SKM-1 treated with dmso at 0.1 percent for 144 hours (cell line): ENCODE measurements around the gene GSTO2.

Source experiments
- DNase-seq: peaks from one replicate; lab custom pipeline; 2025; ENCODE audit not compliant: unreplicated experiment; lab: John Stamatoyannopoulos, UW

GSTO2 gene

DNA sequence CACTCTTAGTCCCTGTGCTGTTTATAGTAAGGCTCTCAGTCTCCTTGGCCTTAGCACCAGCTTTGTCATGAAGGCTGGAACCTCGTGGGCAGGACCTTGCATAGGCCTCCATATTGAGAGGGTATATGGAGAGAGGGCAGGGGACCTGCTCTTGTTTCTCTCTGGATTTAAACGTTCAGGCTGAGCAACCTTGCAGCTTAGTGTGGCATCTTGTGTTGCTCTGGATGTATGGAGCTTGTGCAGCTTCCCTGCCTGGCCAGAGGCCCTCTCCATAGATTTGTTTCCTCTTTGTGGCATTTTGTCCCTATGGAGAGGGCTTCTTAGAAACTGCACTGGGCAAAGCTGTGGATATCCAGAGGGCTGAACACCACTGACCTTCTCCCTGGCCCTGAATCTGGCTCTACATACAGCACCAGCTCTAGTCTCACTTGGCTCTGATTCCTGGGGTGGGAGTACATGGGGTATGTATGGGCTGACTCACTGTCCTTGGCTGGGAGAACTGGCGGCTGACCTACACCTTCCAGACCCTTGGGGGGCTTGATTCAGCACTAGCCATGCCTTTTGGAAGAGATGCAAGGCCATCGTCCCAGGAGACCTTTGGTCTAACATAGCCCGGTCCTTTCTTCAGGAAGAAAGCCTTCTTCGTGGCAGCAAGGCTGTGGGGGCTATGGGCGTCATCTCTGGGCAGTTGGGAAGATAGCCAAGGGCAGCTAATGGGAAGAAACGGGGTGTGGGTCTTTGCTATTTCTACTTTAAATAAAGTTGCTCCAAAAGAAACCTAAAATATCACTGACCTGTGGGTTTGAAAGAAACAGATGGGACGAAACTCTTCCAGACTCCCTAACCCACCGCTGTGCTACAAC lies 38.8 kb downstream of the GSTO2 start:
- DNase-seq = no peak

DNA sequence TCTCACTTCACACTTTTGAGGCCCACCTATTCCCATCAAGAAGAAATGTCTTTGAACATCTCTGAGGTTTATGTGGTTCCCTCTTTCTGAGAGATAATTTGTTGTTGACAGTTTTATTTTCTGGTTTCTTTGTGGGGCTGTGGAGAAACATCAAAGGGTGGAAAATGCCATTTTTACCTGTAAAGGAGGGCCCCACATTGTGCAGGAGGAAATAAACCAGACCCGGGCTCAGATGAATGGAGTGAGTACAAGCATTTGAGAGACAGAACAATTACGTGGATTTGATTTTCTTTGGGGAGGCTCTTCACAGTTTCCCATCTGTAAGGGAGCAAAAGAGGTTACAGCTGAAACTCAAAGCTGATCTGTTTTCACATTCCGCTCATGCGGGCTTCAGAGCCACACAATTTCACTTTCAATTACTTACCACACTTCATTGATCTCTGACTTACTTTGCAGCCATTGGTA lies 39.5 kb downstream of the GSTO2 start:
- DNase-seq = no peak

DNA sequence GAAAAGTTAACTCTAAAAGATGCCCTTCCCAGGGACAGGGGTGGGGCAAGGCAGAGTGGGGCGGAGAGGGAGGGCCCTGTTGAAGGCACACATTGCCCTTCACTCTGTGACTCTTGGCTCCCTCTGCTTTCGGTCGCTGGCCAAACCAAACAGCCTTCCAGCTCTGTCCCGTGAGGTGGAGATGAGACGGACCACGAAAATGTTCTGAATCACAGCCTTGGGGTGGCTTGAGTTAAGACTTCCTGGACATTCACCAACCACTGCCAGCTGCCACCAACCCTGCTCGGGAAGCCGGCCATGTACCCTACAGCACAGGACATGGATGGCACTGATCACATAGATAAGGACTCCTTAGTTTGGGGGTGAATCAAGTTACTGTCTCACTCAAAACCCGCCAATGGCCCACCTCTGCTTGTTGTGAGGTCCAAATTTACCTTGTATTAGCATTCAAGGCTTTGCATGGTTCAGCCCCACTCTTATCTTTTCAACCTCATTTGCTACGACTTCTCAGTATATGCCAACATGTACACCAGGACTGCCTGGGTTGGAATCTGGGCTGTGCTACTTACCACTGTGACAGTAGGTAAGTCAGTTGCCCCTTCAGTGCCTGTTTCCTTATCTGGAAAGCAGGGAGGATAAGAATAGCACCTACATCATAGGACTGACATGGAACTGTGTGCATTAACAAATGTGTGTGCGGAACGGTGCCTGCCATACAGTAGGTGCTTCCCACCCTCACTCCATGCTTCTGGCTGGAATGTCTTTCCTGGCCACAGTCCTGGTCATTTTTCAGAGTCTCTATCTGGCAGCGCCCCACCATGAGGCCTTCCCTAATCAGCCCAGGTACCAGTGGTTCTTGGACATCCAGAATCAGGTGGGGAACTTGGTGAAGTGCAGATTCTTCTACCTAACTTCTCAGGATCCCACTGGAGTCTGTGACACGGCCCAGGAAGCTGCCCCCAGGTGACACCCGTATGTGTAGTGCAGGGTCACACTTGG lies 41.3 kb downstream of the GSTO2 start:
- DNase-seq = no peak

DNA sequence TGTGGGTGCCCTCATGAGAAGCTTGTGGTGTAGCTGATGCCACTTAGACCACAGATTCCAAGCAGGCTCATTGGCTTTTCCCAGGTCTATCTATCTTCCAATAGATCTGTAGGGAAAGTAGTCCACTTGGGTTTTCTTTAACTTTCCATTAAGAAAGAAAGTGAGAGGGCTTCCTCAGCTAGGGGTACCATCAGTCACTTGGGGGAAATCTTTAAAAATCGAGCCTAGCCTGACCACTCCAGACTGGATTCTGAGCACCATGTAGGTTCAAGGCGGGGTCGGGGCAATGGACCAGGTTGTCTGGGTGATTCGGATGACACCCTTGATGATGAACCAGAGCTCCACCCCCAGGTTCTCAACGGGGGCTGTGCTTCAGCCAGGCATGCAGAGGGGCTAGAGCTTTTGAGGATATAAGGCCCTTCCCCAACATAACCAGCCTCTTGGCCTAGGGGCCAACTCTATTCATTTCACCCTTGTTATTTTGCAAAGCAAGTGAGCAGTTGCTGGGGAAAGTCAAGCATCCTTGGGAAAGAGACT lies 42.3 kb downstream of the GSTO2 start:
- no peak for DNase-seq

GRCh38 chr10:104314591-104315485 lies 45.9 kb downstream of the GSTO2 start:
- DNase-seq = no peak

- no peak for DNase-seq
Measured at GRCh38 chr10:104315486-104315921, 46.5 kb downstream of the GSTO2 start.

DNA sequence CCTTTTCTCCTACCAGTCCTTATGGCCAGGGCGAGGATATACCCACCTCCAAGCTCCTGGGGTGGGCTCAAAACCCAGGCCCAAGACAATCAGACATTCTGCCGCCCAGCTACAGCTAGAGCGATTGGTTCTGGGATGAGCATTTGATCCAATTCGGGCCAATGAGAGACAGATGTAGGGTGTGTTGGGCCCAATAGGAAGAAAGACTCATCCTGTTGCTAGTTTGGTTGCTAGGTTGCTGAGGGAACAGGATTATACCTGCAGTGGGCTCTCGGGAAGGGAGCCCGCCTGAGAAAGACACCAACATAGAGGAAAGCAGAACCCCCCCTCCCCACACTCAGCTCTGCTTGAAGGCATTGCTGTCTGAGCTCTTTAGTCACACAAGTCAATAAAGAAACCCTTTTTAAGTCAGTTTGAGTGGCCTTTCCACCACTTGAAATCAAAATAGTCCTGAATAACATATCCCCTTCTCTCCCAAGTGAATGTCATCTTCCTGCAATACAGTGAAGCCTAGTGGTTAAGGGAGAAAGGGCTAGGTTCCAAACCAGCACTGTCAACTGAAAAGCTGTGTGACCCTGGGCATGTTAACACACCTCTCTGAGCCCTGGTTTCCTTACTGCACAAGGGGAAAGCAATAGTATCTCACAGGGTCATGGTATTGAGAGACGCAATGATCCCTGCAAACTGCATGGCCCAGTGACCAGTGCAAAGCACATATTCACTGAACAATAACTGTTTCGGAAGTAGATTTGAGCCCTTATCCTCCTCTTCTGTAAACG lies 47.5 kb downstream of the GSTO2 start:
- no peak for DNase-seq

GRCh38 chr10:104317269-104317710 lies 48.3 kb downstream of the GSTO2 start:
- no peak for DNase-seq

DNA sequence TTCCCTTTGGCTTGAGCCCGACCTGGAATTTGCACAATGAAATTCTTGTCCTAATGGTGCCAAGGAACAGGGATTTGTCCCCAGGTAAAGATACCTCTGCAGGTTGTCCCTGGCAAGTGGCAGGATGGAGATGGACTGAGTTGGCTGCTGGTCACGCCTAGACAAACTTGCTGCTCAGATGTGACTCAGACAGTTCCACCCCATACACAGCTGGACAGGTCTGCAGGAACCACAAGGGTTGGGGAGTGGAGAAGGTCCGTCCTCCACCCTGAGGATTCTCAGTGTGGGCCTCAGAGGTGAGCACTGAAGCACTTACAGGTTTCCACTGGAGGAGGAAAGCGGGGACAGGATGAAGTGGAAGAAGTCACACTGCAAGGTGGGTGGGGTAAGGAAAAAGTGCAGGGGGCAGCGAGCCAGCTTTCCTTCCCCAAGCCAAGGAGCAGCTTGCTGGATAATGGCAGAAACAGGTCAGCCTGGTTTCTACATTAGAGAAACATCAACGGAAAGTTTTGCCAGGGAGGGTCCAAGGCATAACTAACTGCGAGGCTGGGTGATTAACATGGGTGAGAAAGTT lies 48.8 kb downstream of the GSTO2 start:
- no peak for DNase-seq

DNA sequence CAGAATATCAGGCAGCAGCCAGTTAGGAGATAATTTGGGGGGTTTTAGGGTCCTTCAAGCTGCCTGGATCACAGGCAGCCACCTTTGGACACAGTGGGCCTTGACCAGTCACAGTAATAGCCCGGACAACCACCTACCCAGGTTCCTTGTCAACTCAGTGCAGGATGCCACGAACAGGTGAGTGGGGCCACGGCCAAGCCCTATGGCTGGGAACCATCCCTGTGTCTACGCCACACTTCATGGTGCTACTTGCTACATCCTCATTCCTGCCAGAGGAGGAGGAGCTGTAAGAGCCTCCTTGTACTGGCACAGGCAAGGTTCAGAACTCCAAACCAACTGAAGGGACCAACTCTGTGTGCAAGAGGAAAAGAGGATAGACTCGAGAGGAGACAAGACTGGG lies 49.3 kb downstream of the GSTO2 start:
- no peak for DNase-seq

DNA sequence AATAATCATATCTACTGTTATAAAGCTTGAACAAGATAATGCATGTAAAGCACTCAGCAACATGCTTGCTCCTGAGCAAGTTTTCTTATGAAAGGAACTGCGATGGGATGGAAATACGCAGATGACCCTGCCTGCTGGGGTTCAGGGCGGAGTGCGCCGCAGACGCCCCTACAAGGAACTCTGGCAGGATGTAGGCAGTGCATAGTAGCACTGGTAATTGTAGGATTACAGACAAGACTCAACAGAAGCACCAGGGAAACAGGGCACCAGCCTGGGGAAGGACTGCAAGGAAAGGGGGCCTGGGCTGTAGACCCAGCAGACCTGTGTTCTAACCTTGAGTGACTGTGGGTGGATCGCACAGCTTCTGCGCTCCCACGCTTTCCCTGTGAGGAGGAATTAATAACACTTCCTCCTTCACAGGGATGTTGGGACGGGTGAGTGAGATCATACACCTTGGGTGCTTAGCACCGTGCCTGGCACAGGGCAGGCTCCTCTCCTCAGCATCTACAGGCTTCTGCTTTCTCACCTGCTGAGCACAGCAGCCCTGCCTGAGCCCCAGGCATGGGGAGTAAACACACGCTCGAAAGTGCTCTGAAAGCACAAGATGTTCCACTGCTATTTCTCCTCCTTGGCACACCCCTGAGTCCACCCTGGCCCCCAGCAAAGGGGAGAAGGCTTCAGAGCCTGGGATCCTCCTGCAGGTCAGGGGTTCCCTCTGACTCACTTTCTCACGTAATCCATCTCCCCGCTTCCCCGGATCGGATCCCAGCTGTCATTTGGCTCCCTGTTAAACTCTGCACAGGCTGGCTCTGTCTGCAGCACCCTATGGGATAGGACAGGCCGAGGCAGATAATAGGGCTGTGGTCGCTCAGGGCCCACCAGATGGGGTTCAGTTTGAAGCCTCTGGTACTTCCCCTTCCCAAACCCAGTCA lies 50.1 kb downstream of the GSTO2 start:
- no peak for DNase-seq

DNA sequence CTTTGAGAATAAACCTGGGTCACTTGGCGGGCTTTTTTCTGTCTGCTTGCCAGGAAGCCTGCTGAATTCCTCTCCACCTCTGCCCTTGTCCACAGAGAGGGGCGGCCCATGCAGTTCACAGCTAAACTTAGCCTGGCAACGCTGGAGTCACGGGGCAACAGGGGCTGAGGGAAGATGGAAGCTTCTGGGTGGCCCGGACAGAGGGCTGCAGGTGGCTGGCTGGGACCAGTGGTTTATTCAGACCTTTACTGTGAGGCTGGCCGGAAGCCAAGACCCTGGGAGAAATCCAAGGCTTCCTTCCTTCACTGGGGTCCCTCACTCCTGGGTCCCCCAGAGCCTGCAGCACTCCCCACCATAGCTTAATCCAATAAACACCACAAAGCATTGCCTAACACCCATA lies 52.2 kb downstream of the GSTO2 start:
- no peak for DNase-seq

- DNase-seq = no peak
Measured at GRCh38 chr10:104321725-104322415, 52.9 kb downstream of the GSTO2 start.

DNA sequence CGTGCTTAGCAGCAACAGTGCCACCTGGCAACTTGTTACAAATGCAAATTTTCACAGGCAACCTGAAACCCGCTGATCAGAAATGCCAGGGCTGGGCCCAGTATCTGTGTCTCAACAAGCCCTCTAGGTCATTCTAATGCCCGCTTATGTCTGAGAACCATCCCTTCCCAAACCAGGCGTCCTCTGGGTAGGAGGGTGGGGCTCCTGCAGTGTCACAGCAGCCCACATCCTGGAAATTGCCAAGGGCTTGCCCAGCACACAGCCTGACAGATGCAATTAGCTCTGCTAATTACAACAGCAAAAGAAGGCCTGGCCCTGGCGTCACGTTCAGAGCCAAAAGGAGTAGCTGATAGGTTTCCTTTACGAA lies 53.4 kb downstream of the GSTO2 start:
- DNase-seq = peak; percentile 70

DNA sequence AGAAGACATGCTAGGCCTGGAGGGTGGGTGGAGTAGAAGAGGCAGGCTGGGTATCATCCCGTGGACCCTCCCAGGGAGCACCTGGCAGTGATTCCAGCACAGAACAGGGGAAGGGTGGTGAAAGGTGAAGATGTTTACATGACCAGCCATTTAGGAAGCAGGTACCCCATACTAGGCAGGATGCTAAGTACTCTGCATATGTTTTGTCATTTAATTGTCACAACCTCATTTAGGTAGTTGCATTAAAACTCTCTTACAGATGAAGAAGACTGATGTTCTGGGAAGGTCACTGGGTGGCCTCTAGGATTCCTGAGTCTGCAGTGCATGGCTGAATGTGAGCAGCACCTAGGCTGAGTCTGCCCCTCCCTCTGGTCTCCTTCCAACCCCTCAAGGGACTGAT lies 54.1 kb downstream of the GSTO2 start:
- no peak for DNase-seq

- peak; percentile 72 for DNase-seq
Measured at GRCh38 chr10:104323760-104324201, 54.8 kb downstream of the GSTO2 start.

DNA sequence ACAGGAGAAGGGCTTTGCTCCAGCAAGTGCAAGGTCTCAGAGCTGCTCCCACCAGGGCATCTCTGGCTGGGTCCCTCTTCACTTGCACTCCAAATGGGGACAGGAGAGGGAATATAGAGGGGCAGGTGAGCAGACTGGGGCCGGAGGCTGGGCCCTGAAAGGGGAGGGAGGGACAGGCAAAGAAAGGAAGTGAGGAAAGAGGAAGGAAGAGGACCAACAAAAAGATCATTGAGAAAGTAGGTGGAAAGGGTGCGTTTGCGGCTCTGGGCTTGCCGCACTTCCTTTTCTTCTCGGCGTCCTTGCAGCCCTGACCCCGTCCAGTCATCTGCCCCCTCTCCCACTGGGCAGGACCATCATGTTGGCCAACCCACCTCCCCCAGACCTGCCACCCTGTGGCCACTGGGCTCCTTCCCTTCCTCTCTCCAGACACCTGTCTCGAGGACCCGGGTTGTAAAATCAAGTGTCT lies 55.3 kb downstream of the GSTO2 start:
- peak; percentile 97 for DNase-seq
